ENCODE data around the gene HERC5. TPM values are rescaled to one million over a fixed set of nuclear protein-coding genes. Genes with fewer than 3 reads are reported as not detected.

Gene HERC5
- total RNA-seq, 1 donor from 2014 or later, result 18.4 TPM

DNA sequence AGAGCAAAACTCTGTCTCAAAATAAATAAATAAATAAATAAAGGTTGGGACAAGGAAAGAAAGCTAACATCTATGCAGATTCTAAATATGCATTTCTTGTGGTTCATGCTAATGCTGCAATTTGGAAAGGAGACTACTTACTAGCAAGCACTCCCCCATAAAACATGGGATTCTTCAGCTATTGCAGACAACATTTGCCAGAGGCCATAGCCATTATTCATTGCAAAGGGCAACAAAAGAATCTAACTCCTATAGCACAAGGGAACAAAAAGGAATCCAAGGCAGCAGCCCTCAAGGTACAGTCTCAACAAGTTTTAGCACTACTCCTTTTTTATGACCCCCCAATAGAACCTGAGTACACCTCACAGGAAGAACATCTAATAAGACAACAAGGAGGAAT, 8.0 kb upstream of the HERC5 start:
- H3K4me3 ChIP-seq, result no peak overlapping the region
- intact Hi-C loops (cut with DNase I), result no loop called here
- H3K4me1 ChIP-seq, result no peaks in the 10 kb centered on the region
- ATAC-seq, result no peak
- no peaks in the 10 kb centered on the region for H3K9me3 ChIP-seq
- H3K27me3 ChIP-seq, result no peaks in the 10 kb centered on the region
- no peak for DNase-seq
- TF ChIP-seq, protein P1, sequence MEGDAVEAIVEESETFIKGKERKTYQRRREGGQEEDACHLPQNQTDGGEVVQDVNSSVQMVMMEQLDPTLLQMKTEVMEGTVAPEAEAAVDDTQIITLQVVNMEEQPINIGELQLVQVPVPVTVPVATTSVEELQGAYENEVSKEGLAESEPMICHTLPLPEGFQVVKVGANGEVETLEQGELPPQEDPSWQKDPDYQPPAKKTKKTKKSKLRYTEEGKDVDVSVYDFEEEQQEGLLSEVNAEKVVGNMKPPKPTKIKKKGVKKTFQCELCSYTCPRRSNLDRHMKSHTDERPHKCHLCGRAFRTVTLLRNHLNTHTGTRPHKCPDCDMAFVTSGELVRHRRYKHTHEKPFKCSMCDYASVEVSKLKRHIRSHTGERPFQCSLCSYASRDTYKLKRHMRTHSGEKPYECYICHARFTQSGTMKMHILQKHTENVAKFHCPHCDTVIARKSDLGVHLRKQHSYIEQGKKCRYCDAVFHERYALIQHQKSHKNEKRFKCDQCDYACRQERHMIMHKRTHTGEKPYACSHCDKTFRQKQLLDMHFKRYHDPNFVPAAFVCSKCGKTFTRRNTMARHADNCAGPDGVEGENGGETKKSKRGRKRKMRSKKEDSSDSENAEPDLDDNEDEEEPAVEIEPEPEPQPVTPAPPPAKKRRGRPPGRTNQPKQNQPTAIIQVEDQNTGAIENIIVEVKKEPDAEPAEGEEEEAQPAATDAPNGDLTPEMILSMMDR (IDR thresholded peaks at IDR 0.05), result no peak
- H3K27ac ChIP-seq, result no peak overlapping the region
- no peaks in the 10 kb centered on the region for H3K36me3 ChIP-seq

DNA sequence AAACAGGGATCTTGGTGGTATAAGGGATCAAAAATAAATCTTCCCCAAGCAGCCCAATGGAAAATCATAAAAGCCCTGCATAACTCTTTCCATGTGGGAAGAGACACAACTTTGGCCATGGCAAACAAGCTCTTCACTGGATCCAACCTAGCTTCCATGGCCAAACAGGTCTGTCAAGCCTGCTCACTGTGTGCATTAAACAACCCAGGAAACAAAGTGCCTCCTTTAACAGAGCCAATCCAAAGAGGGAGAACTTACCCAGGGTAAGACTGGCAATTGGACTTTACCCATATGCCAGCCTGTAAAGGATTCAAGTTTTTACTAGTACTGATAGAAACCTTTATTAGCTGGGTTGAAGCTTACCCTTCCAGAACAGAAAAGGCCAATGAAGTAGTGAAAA, 7.6 kb upstream of the HERC5 start:
- intact Hi-C loops (cut with DNase I), result no loop called here
- Histone ChIP-seq H3K4me3 (no peak overlapping the region), H3K27ac (no peak overlapping the region), H3K4me1 (no peaks in the 10 kb centered on the region), H3K36me3 (no peaks in the 10 kb centered on the region), H3K9me3 (no peaks in the 10 kb centered on the region), H3K27me3 (no peaks in the 10 kb centered on the region)
- TF ChIP-seq, protein P1 (IDR thresholded peaks at IDR 0.05), result no peak
- ATAC-seq (no peak), DNase-seq (no peak)

DNA sequence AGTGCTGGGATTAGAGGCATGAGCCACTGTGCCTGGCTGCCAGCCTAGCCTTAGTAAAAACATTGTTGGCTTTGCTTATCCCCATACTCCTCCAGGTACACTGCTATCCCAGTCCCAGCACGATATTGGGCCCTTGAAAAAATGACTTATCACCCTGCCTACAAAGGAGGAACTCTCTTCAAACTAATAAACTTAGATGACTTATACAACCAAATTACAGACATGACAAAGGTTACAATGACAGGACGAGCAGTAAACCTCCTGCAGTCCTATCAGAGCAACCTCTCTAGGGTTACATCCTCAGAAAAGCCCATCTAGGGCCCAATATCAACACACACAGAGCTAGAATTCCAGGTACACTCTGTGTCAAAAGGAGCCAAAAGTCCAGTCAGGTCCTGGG, 5.7 kb upstream of the HERC5 start:
- H3K4me3 ChIP-seq, result no peak overlapping the region
- intact Hi-C loops (cut with DNase I), result no loop called here
- TF ChIP-seq, protein P1 (IDR thresholded peaks at IDR 0.05), result no peak
- no peaks in the 10 kb centered on the region for H3K36me3 ChIP-seq
- ATAC-seq, result no peak
- no peak overlapping the region for H3K27ac ChIP-seq
- no peaks in the 10 kb centered on the region for H3K27me3 ChIP-seq
- DNase-seq, result no peak
- no peaks in the 10 kb centered on the region for H3K9me3 ChIP-seq
- peaks cover 5% of the 10 kb centered on the region for H3K4me1 ChIP-seq

- Histone ChIP-seq H3K36me3 (no peaks in the 10 kb centered on the region), H3K27ac (no peak overlapping the region), H3K4me3 (no peak overlapping the region), H3K27me3 (no peaks in the 10 kb centered on the region), H3K9me3 (no peaks in the 10 kb centered on the region), H3K4me1 (peaks cover 5% of the 10 kb centered on the region)
- TF ChIP-seq, protein P1 (IDR thresholded peaks at IDR 0.05), result no peak
- DNase-seq (no peak), ATAC-seq (no peak)
- intact Hi-C loops (cut with DNase I), result no loop called here
Measured at GRCh38 chr4:88452912-88453311, 4.0 kb upstream of the HERC5 start.

GRCh38 chr4:88457307-88458103, 586 bp downstream of the HERC5 start:
- Histone ChIP-seq H3K36me3 (peaks cover 4% of the 10 kb centered on the region), H3K9me3 (no peaks in the 10 kb centered on the region), H3K4me3 (peak overlapping the region; percentile 74), H3K4me1 (peaks cover 5% of the 10 kb centered on the region), H3K27me3 (no peaks in the 10 kb centered on the region), H3K27ac (peak overlapping the region; percentile 79)
- DNase-seq (peak; percentile 76), ATAC-seq (peak; percentile 70)
- intact Hi-C loops (cut with DNase I), result no loop called here
- TF ChIP-seq, protein P1 (IDR thresholded peaks at IDR 0.05), result no peak
